NCI-H446 treated with DMSO at 0.1 percent for 48 hours (cell line): Measurements from ENCODE around the gene DPT.

ENCODE experiments used
- DNase-seq: peaks from one replicate; lab custom pipeline; 2025; lab: John Stamatoyannopoulos, UW

The DPT gene

DNA sequence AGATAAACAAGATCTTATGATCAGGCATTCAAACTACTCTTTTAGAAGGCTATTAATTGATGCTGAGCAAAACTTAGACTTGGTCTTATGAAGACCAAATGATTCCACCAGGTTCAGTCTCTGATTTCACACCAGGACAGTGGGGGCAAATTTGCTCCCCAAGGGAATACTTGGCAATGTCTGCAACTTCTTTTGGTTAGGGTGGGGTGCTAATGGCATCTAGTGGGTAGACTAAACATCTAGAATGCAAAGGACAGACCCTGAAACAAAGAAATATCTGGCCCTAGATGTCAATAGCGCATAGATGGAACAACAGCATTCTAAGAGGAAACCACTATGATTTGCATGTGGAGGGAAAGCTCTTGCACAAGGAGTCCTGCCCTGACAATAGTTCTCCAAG is 30.6 kb downstream of the DPT start:
- no peak for DNase-seq

- no peak for DNase-seq
These were observed 31.5 kb downstream of the DPT start for GRCh38 chr1:168697356-168698126.

- DNase-seq: no peak
These were observed 32.8 kb downstream of the DPT start for GRCh38 chr1:168696125-168696760.

GRCh38 chr1:168693872-168694238 is 35.2 kb downstream of the DPT start:
- DNase-seq: no peak

DNA sequence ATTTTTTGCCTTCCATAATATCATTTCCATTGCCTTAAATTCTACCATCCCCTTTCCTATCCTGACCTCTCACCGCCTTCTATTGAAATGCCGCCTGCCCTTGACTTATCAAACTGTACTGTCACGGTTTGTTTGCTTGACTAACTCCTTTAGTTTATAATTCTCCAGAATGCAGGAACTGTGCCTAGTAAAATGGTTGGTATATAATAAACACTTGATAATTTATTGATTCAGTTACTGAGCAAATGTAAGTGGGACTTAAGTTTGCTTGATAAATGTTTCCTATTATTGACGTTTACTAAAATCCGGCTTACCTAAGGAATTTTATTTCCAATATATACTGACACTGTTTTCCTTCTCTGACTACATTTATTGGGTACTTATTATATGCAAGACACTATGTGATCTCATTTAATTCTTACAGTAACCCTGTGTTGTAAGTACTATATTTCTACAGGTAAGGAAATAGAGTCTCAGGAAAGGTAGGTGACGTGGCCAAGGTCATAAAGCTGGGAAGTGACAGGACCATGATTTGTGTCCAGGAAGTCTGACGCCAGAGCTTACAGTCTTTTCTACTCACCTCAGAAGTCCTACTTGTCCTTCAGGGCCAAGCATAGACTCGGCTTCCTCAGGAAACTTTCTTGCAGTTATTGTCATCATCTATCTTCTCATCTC is 35.7 kb downstream of the DPT start:
- no peak for DNase-seq

GRCh38 chr1:168692472-168692871 is 36.5 kb downstream of the DPT start:
- no peak for DNase-seq

DNA sequence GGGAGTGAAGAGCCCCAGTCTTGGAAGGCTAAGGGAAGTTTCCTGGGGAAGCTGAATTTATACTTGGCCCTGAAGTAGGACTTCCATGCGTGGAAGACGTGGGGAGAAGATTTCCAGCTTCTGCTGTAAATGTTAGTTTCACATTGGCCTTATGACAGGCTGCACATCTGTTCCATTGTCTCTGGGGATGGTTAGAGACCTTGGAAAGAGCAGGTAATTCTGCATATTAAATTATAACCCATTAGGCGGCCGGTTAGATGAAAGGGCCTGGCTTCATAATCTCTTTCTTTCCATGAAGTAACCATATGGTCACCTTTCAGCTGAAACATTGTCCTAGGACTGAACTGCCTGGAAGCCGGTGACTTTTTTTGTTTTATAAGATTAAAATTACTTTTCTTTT is 37.5 kb downstream of the DPT start:
- DNase-seq: no peak

- DNase-seq: peak; percentile 46
These were observed 39.0 kb downstream of the DPT start for GRCh38 chr1:168689726-168690602.

GRCh38 chr1:168689327-168689657 is 39.7 kb downstream of the DPT start:
- DNase-seq: no peak

- no peak for DNase-seq
These were observed 40.2 kb downstream of the DPT start for GRCh38 chr1:168688644-168689326.

GRCh38 chr1:168687816-168688215 is 41.2 kb downstream of the DPT start:
- no peak for DNase-seq

- DNase-seq: no peak
These were observed 42.3 kb downstream of the DPT start for GRCh38 chr1:168686666-168687065.

- DNase-seq: no peak
These were observed 45.1 kb downstream of the DPT start for GRCh38 chr1:168683871-168684270.

- no peak for DNase-seq
These were observed 52.1 kb downstream of the DPT start for GRCh38 chr1:168676861-168677260.

DNA sequence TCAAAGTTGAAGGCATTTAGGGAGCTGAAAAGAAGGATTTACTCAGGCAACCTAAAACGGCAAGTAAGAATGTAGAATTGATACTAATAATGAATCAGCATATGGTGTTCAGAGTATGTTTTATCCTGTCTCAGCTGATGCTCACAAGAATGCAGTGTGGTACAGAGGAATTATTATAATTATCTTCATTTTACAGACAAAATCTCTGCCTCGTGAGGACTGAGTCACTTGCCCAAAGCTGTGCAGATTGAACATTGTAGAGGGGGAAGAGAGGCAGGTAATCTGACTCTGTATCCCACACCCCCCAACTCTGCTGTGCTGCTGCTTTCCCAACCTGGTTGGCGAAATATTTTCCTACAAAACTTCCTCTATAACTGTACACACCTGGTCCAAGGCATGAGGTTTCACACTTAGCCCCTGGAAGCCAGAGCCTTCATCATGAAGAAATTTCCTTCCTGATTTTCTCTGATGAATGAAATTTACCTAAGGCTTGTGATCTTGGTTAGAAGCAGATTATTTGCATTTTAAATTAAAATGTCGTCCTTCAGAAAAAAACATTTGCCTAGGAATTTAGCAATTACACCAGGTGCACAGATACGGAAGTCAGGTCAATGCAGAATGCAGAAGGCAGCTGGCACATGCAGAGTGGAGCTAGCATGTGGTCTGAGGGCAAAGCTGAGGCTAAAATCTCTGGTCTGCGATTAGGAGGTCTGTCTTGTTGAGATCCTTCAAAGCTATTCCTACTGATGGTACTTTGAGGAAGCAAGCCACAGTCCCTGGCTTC is 52.8 kb downstream of the DPT start:
- no peak for DNase-seq

GRCh38 chr1:168673974-168674683 is 54.9 kb downstream of the DPT start:
- peak; percentile 84 for DNase-seq

DNA sequence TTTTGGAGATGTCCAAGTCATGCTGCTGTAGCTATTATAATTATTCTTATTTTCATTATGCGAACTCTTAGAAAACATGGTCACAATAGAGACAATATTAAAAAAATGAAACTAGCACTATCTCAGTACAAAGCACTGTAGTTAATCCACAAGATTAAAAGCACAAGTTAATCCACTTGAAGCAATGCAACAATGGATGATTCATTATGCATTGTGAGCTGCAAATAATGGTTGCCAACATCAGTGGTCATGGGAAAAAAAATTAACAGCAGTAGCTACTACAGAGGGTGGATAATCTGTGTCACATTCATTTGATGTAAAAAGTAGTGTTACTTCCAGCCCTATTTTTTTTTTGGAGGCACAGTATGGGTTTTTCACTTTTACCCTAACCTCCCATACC is 56.7 kb downstream of the DPT start:
- DNase-seq: no peak

DNA sequence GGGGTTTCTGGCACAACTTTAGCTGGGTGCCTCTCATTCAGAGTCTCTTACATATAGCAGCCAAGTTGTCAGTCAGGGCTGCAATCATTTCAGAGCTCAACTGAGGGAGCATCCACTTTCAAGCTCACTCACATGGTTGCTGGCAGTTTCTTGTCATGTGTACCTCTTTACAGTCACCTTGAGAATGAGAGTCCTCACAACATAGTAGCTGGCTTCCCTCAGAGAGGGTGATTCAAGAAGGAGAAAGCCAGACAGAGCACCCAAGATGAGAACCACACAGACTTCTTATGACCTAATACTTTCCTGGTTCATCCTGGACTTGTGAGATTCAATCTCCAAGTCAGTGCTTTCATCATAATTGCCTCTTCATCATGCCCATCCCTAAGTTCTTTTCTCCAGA is 57.2 kb downstream of the DPT start:
- DNase-seq: no peak

- DNase-seq: no peak
These were observed 63.0 kb downstream of the DPT start for GRCh38 chr1:168665975-168666374.

DNA sequence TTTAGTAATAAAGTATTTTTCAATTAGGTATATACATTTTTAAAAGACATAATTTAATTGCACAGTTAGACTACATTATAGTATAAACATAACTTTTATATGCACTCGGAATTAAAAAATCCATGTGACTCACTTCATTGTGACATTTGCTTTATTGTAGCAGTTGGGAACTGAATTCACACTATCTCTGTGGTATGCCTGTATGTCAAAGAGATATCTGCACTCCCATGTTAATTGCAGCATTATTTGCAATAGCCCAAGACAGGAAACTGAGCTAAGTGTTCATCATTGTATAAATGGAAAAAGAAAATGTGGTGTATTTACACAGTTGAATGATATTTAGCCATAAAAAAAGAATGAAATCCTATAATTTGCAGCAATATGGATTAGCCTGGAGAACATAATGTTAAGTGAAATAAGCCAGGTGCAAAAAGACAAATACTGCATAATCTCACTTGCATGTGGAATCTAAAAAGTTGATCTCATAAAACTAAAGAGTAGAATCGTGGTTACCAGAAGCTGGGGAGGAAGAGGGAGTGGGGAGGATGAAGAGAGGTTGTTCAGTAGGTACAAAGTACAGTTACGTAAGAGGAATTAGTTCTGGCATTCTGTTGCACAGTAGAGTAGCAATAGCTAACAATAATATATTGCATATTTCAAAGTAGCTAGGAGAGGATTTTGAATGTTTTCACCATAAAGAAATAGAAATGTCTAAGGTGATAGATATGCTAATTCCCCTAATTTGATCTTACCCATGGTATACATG is 64.8 kb downstream of the DPT start:
- no peak for DNase-seq
